Activated CD4-positive, alpha-beta memory T cell treated with anti-CD3 and anti-CD28 coated beads for 36 hours (primary cell): Measurements from ENCODE around the gene CDKAL1. TPM values are rescaled to one million over a fixed set of nuclear protein-coding genes. Genes with fewer than 3 reads are reported as not detected.
"Not testable (repeated sequence)": the region's sequence is repeated elsewhere in the genome, so short reads cannot be mapped to it uniquely, and the experiment has no call there.

ENCODE experiments used
- CTCF ChIA-PET: fragments of 350-600 bp; sonication (Branson Sonifier 250); formaldehyde crosslinking; loops from one replicate; lab custom pipeline; 2021; ENCODE audit warnings: antibody characterized with exemption, inconsistent platforms; lab: Charles Lee
- POLR2A ChIA-PET: fragments of 350-600 bp; sonication (Branson Sonifier 250); formaldehyde crosslinking; loops from one replicate; lab custom pipeline; 2021; ENCODE audit warnings: antibody characterized with exemption; lab: Charles Lee
- DNase-seq: peaks from one replicate; pipeline ENCODE4 v3.0.0-alpha.2; 2020
- H3K27ac Mint-ChIP-seq: one replicate; pipeline ENCODE4 v1.8.0; 2021; ENCODE audit warnings: mixed read lengths
- H3K27me3 Mint-ChIP-seq: one replicate; pipeline ENCODE4 v1.8.0; 2021; ENCODE audit warnings: mixed read lengths
- H3K36me3 Mint-ChIP-seq: one replicate; pipeline ENCODE4 v1.8.0; 2021; ENCODE audit warnings: mixed read lengths
- H3K4me1 Mint-ChIP-seq: one replicate; pipeline ENCODE4 v1.8.0; 2021; ENCODE audit warnings: low read depth, mixed read lengths
- H3K4me3 Mint-ChIP-seq: one replicate; pipeline ENCODE4 v1.8.0; 2021; ENCODE audit warnings: mild to moderate bottlenecking, mixed read lengths
- H3K9me3 Mint-ChIP-seq: one replicate; pipeline ENCODE4 v1.8.0; 2021; ENCODE audit warnings: mixed read lengths
- intact Hi-C: fragments of 100-400 bp; cut with micrococcal nuclease; formaldehyde crosslinking; loops from one replicate; pipeline ENCODE4 v1.15.1; 2023
- total RNA-seq, 2 experiments: library from RNA; stranded (reverse); gene quantifications; one replicate each; pipeline ENCODE4 v1.2.3, GENCODE V29; 2021

The CDKAL1 gene
- total RNA-seq, 2 experiments from 2014 or later: 23.1 to 23.2 TPM

DNA sequence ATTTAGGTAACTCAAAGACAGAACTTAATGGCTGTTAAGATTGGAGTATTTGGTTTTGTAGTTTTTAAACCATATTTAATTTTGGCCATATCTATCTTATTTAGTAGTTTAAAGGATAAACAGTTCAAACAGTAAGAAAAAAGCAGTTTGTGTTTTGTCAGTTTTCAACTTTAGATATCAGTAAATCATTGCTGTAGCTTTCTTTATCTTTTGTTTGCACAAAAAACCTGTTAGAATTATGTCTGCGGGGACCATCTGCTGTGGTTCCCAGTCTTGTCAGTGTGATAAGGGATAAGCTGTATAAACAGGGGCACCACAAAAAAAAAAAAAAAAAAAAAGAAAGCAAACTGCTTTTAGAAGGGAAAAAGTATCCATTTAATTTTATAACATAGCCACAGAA lies 40.9 kb downstream of the CDKAL1 start:
- Mint-ChIP-seq H3K9me3 (no peaks in the 10 kb centered on the region), H3K36me3 (peaks cover 19% of the 10 kb centered on the region), H3K4me3 (no peak overlapping the region), H3K4me1 (peaks cover 28% of the 10 kb centered on the region), H3K27me3 (no peaks in the 10 kb centered on the region), H3K27ac (no peak overlapping the region)
- POLR2A ChIA-PET: no interaction called here
- CTCF ChIA-PET: no interaction called here
- intact Hi-C loops: no loop called here
- DNase-seq: no peak

DNA sequence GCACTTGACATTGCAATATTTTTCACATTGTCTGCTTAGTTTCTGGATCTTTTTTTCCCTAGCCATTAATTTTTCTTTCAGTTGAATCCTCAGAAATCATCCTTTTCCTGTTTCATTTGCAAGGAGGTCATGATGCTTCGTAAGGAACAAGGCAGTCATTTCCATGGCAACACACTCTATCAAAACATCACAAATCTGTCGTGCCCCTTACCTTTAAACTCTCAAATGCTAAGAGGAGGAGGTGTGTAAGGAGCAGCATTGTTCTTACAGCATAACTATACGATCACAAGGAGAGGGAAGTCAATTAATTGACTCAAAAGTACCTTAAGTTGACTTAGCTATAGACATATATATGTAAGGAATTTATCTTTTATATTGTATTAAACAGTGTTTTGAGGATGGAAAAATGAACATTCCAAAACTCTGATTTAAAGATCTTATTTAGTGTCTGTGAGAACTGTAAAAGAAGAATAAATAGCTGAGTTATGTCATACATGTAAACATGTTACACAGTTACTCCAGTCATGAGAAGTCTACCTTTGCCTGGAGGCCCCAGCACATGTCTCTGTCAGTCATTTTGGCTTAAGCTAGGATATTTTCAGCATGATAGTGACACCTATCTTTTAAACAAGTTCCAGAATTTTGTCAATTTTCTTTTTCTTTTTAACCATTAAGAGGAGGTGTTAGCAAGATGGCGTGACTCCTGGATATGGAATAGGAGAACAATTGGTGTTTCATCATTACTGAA lies 41.6 kb downstream of the CDKAL1 start:
- DNase-seq: no peak
- ChIA-PET CTCF (no interaction called here), POLR2A (no interaction called here)
- Mint-ChIP-seq H3K4me1 (peaks cover 34% of the 10 kb centered on the region), H3K4me3 (no peak overlapping the region), H3K36me3 (peaks cover 19% of the 10 kb centered on the region), H3K27me3 (no peaks in the 10 kb centered on the region), H3K27ac (no peak overlapping the region), H3K9me3 (no peaks in the 10 kb centered on the region)
- intact Hi-C loops: no loop called here

DNA sequence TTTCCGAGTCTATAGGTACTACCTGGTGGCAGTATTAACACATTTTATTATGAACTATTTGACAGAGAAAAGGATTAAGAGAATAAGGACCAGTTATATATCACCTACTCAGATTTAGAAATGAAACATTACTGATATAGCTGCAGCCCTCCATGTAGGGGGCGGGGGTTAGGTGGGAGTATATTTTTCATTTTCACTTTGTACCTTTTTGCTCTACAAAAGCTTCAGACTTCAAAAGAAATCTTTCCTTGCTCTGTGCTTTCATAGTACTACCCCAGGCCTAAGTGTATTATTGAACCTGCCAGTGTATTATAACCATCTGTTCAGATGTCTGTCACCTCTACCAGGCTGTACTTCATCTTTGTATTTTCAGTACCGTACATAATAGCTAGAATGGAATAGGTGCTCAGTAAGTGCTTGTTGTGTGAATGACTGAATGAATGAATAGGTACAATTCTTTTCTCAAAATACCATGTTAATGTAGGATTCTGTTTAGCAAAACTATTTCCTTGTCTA lies 43.0 kb downstream of the CDKAL1 start:
- Mint-ChIP-seq H3K36me3 (peaks cover 21% of the 10 kb centered on the region), H3K27me3 (no peaks in the 10 kb centered on the region), H3K9me3 (no peaks in the 10 kb centered on the region), H3K27ac (no peak overlapping the region), H3K4me3 (no peak overlapping the region), H3K4me1 (peaks cover 33% of the 10 kb centered on the region)
- ChIA-PET CTCF (interaction anchor here (1.0 kb wide), 1 partner anchor 450 kb away, joined by 4 read pairs; no protein-coding TSS in a partner anchor), POLR2A (no interaction called here)
- DNase-seq: no peak
- intact Hi-C loops: no loop called here

DNA sequence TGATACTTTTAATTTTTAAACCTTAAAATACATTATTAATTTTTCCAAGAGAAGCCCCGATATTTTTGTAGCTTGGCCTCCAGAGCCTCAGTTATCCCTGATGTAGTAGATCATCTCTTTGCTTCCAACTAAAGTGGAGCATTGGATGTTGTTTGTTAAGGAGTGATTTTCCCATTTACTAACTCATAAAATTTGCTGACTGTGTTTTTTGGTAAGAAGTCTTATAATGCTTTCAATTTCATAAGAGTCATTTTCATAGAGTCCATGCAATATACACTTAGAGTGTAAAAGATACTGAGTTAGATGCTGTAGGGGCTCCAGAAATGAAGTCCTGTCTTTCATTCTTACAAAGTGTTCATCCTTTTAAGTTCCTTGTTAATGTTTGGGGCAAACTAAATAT lies 46.8 kb downstream of the CDKAL1 start:
- no peaks in the 10 kb centered on the region for H3K9me3 Mint-ChIP-seq
- peaks cover 33% of the 10 kb centered on the region for H3K4me1 Mint-ChIP-seq
- H3K27ac Mint-ChIP-seq: no peak overlapping the region
- no peak for DNase-seq
- peaks cover 29% of the 10 kb centered on the region for H3K36me3 Mint-ChIP-seq
- ChIA-PET POLR2A (no interaction called here), CTCF (no interaction called here)
- H3K4me3 Mint-ChIP-seq: no peak overlapping the region
- intact Hi-C loops: loop anchor here (5.0 to 10.0 kb wide), 4 partner anchors 126 to 1006 kb away; no protein-coding TSS in a partner anchor
- H3K27me3 Mint-ChIP-seq: no peaks in the 10 kb centered on the region

DNA sequence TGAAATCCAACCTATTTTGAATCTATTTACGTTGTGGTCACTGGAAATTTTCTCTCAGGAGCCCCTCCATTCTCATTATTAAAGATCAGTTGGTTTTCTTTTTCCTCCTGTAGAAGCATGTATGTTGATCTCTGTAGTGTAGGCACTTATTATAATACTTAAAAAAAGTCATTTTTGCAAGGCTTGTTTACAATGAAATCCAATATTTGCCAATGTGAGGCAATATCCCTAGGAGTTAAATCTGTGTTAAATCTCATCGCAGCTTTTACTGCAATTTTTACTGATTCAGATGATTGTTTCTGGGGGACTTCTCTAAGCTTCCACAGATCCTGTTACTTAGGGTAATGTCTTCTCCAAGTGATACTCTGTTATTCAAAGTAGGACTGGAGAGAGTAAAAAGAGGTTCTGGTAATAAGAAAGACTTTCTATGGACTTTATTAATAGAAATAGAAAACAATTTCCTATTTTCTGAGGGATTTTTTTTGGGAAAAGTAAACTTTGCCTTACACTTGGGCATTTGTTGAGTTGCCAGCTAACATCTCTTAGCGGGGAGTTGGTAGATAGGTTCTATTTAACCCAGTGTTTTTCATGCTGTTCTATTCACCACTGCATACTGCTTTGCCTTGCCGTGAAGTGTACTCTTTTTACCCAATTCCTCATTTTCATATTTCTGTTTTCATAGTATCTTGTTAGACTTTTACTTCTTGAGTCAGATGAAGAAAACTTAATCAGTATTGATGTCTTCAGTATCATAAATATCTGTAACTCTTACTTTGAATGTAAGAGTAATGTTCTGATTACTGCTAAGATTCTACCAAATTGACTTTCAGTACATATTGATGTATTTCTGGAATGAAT lies 48.6 kb downstream of the CDKAL1 start:
- ChIA-PET CTCF (no interaction called here), POLR2A (no interaction called here)
- H3K36me3 Mint-ChIP-seq: peaks cover 31% of the 10 kb centered on the region
- H3K27ac Mint-ChIP-seq: no peak overlapping the region
- no peak overlapping the region for H3K4me3 Mint-ChIP-seq
- no peaks in the 10 kb centered on the region for H3K9me3 Mint-ChIP-seq
- no peak for DNase-seq
- intact Hi-C loops: loop anchor here (1.0 to 10.0 kb wide), 8 partner anchors 16 to 1004 kb away; no protein-coding TSS in a partner anchor
- no peaks in the 10 kb centered on the region for H3K27me3 Mint-ChIP-seq
- H3K4me1 Mint-ChIP-seq: peaks cover 28% of the 10 kb centered on the region

DNA sequence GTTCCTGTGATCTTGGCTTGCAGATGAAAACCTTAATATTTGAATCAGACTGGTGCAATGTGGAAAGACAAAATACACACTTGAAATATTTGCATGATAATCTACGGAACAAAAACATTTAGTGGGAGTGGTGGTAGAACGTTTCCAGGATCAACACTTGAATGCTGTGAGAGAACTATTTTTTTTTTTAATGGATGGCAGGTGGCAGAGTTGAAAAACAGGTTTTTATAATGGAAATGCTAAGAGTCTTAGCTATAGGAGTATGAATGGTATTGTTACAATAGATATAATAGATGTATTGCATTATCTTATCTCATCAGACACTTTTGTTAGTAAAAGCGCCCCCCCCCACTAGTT lies 49.2 kb downstream of the CDKAL1 start:
- ChIA-PET POLR2A (no interaction called here), CTCF (no interaction called here)
- peaks cover 28% of the 10 kb centered on the region for H3K36me3 Mint-ChIP-seq
- H3K4me1 Mint-ChIP-seq: peaks cover 31% of the 10 kb centered on the region
- intact Hi-C loops: loop anchor here (1.0 to 10.0 kb wide), 8 partner anchors 16 to 1004 kb away; no protein-coding TSS in a partner anchor
- H3K9me3 Mint-ChIP-seq: no peaks in the 10 kb centered on the region
- H3K27me3 Mint-ChIP-seq: no peaks in the 10 kb centered on the region
- H3K27ac Mint-ChIP-seq: no peak overlapping the region
- no peak for DNase-seq
- no peak overlapping the region for H3K4me3 Mint-ChIP-seq

DNA sequence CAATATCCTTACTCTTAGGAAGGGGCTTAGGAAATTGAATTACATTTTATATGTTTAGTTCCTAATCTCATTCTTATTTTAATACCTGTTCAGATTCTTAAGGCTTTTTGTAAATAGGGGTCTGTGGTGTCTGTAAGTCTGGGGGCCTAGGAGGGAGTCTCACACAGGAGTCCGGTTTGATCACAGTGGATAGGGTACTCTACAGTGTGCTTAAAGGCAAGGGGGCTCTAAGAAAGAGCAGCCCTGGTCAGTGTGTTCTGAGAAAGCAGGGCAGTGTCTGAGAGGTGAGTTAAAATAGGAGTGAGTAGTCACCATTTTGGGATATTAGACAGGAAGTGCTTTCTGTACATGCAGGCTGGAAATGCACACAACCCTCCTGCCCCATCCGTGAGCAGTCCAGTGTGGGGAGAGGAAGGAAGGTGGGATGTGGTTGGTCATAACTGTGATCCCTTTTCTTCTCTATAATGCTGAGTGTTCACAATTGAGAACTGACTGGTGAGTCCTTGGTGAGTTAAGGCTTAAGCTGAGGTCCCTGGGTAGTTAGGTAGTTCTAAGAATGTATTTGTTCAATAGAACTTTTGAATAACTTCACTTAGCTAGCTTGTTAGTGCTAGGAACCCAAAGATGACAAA lies 50.0 kb downstream of the CDKAL1 start:
- Mint-ChIP-seq H3K27ac (no peak overlapping the region), H3K27me3 (no peaks in the 10 kb centered on the region), H3K4me3 (no peak overlapping the region), H3K9me3 (no peaks in the 10 kb centered on the region), H3K4me1 (peaks cover 33% of the 10 kb centered on the region), H3K36me3 (peaks cover 22% of the 10 kb centered on the region)
- intact Hi-C loops: loop anchor here (5.0 to 10.0 kb wide), 4 partner anchors 123 to 1003 kb away; no protein-coding TSS in a partner anchor
- ChIA-PET POLR2A (no interaction called here), CTCF (interaction anchor here (0.6 kb wide), 1 partner anchor 1242 kb away, joined by 3 read pairs; no protein-coding TSS in a partner anchor)
- no peak for DNase-seq

DNA sequence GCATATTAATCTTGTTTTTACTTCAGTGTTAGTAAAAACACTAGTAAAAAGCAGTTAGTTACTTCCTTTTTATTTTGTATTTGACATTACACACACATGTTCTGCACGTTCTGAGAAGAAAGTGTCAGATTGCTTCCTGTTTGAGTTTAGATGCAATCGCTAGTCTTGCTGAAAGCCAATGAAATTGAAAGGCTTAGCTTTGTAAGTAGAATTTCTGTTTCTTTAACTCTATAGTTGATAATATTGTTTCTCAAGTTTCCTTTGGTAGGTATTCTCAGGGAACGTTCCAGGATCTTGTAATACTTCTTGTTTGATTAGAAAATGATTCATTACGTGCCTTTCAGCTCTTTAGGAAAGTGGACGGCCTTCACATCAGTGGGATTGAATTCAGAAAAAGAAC lies 55.0 kb downstream of the CDKAL1 start:
- H3K9me3 Mint-ChIP-seq: peaks cover 25% of the 10 kb centered on the region
- ChIA-PET POLR2A (no interaction called here), CTCF (interaction anchor here (1.0 kb wide), 1 partner anchor 23 kb away, joined by 4 read pairs; no protein-coding TSS in a partner anchor)
- H3K27ac Mint-ChIP-seq: no peak overlapping the region
- no peak for DNase-seq
- H3K36me3 Mint-ChIP-seq: peaks cover 51% of the 10 kb centered on the region
- no peaks in the 10 kb centered on the region for H3K27me3 Mint-ChIP-seq
- H3K4me3 Mint-ChIP-seq: no peak overlapping the region
- intact Hi-C loops: loop anchor here (10.0 kb wide), 2 partner anchors 256 to 286 kb away; no protein-coding TSS in a partner anchor
- peaks cover 17% of the 10 kb centered on the region for H3K4me1 Mint-ChIP-seq

DNA sequence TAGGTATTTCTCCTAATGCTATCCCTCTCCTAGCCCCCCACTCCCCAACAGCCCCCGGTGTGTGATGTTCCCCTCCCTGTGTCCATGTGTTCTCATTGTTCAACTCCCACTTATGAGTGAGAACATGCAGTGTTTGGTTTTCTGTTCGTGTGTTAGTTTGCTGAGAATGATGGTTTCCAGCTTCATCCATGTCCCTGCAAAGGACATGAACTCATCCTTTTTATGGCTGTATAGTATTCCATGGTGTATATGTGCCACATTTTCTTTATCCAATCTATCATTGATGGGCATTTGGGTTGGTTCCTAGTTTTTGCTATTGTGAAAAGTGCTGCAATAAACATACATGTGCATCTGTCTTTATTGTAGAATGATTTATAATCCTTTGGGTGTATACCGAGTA lies 56.2 kb downstream of the CDKAL1 start:
- DNase-seq, CTCF ChIA-PET, H3K4me3 Mint-ChIP-seq, H3K27ac Mint-ChIP-seq, POLR2A ChIA-PET, H3K27me3 Mint-ChIP-seq, intact Hi-C loops: not testable (repeated sequence)
- peaks cover 59% of the 10 kb centered on the region for H3K36me3 Mint-ChIP-seq
- peaks cover 29% of the 10 kb centered on the region for H3K9me3 Mint-ChIP-seq
- H3K4me1 Mint-ChIP-seq: peaks cover 16% of the 10 kb centered on the region

DNA sequence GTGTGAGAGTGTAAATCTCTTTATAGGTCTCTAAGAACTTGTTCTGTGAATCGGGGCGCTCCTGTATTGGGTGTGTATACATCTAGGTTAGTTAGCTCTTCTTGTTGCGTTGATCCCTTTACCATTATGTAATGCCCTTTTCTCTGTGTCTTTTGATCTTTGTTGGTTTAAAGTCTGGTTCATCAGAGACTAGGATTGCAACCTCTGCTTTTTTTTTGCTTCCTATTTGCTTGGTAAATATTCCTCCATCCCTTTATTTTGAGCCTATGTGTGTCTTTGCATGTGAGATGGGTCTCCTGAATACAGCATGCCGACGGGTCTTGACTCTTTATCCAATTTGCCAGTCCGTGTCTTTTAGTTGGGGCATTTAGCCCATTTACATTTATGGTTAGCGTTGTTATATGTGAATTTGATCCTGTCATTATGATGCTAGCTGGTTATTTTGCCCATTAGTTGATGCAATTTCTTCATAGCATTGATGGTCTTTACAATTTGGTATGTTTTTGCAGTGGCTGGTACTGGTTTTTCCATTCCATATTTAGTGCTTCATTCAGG lies 60.1 kb downstream of the CDKAL1 start:
- DNase-seq, H3K4me3 Mint-ChIP-seq, POLR2A ChIA-PET, CTCF ChIA-PET, intact Hi-C loops, H3K27ac Mint-ChIP-seq, H3K27me3 Mint-ChIP-seq: not testable (repeated sequence)
- peaks cover 31% of the 10 kb centered on the region for H3K9me3 Mint-ChIP-seq
- H3K36me3 Mint-ChIP-seq: peaks cover 66% of the 10 kb centered on the region
- H3K4me1 Mint-ChIP-seq: peaks cover 12% of the 10 kb centered on the region

DNA sequence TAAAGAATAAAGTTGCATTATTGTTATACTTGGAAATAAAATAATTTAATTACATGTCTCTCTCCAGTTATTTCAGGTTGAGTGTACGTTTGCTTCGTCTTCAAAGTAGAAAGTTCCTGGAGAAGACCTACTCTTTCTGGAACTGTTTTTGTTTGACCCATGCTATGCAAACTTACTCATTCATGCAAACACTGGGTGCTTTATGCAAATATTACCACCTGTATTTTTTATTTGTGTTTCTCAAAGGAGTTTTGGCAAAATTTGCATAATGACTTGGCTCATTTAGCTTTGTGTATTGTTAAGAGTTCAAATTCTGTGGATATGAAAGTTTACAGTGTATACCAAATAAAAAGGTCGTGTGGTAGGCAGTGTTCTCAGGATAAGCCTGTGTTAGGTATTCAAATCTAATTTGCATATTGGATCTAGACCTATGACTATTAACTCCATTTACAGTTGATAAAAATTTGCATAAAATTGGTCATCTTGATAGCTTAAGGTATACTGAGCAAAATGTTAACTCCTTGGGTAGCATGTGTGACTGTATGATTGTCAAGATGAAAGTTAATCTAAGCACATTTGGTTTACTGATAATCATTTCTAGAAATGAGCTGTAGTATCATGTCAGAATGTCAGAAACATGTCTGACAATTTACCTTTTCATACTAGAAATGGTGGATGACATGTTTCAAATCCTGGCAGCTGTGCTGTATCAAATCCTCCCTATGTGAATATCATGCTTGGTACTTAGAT lies 65.2 kb downstream of the CDKAL1 start:
- H3K36me3 Mint-ChIP-seq: peaks cover 47% of the 10 kb centered on the region
- peaks cover 11% of the 10 kb centered on the region for H3K4me1 Mint-ChIP-seq
- H3K27me3 Mint-ChIP-seq: no peaks in the 10 kb centered on the region
- ChIA-PET POLR2A (interaction anchor here (0.9 to 1.1 kb wide), 2 partner anchors 320 to 346 kb away, joined by 3 read pairs; no protein-coding TSS in a partner anchor), CTCF (no interaction called here)
- no peak overlapping the region for H3K27ac Mint-ChIP-seq
- no peak for DNase-seq
- no peak overlapping the region for H3K4me3 Mint-ChIP-seq
- intact Hi-C loops: loop anchor here (1.0 to 5.0 kb wide), 5 partner anchors 16 to 839 kb away; no protein-coding TSS in a partner anchor
- H3K9me3 Mint-ChIP-seq: peaks cover 4% of the 10 kb centered on the region
